Endothelial cell (in vitro differentiated cells): ENCODE measurements around the gene QKI. TPM values are rescaled to one million over a fixed set of nuclear protein-coding genes. Genes with fewer than 3 reads are reported as not detected.
A peak's percentile ranks its signal among the peaks of the same experiment; 100 is the strongest.

Experiments
- DNase-seq: peaks from one replicate; pipeline ENCODE4 v3.0.0; 2021; ENCODE audit warnings: low spot score
- H3K27ac Mint-ChIP-seq: one replicate; pipeline ENCODE4 v1.8.0; 2021; ENCODE audit warnings: mixed read lengths, inconsistent platforms; ENCODE audit not compliant: unreplicated experiment
- H3K27me3 Mint-ChIP-seq: one replicate; pipeline ENCODE4 v1.8.0; 2021; ENCODE audit warnings: mild to moderate bottlenecking, moderate library complexity, mixed read lengths, inconsistent platforms; ENCODE audit not compliant: unreplicated experiment
- H3K36me3 Mint-ChIP-seq: one replicate; pipeline ENCODE4 v1.8.0; 2021; ENCODE audit warnings: mild to moderate bottlenecking, low read depth, mixed read lengths, inconsistent platforms; ENCODE audit not compliant: unreplicated experiment
- H3K4me1 Mint-ChIP-seq: one replicate; pipeline ENCODE4 v1.8.0; 2021; ENCODE audit warnings: mild to moderate bottlenecking, mixed read lengths, inconsistent platforms; ENCODE audit not compliant: unreplicated experiment
- H3K4me3 Mint-ChIP-seq: one replicate; pipeline ENCODE4 v1.8.0; 2021; ENCODE audit warnings: mild to moderate bottlenecking, mixed read lengths, inconsistent platforms; ENCODE audit not compliant: unreplicated experiment
- H3K9me3 Mint-ChIP-seq: one replicate; pipeline ENCODE4 v1.8.0; 2021; ENCODE audit warnings: mixed read lengths, inconsistent platforms; ENCODE audit not compliant: unreplicated experiment
- CTCF ChIP-seq: fragments of 200-600 bp; sonication (generic); IDR thresholded peaks from one replicate; pipeline ENCODE4 v1.5.0; 2021; ENCODE audit warnings: antibody characterized with exemption; ENCODE audit not compliant: unreplicated experiment
- total RNA-seq: library from RNA; stranded (reverse); fragmentation: NEBNext Ultra II Directional; extraction: Animal tissue kit (Norgen Biotek cat#: 25700); gene quantifications from one replicate; pipeline ENCODE4 v1.2.1, GENCODE V29; 2021; ENCODE audit not compliant: unreplicated experiment

Gene QKI
- total RNA-seq, 1 donor from 2014 or later: 326 TPM

GRCh38 chr6:163369628-163370365 lies 44.7 kb upstream of the QKI start:
- no peak for DNase-seq
- peaks cover 6% of the 10 kb centered on the region for H3K9me3 Mint-ChIP-seq
- no peak overlapping the region for H3K4me3 Mint-ChIP-seq
- H3K4me1 Mint-ChIP-seq: peaks cover 21% of the 10 kb centered on the region
- no peak for TF ChIP-seq CTCF
- H3K36me3 Mint-ChIP-seq: peaks cover 5% of the 10 kb centered on the region
- H3K27me3 Mint-ChIP-seq: peaks cover 2% of the 10 kb centered on the region
- H3K27ac Mint-ChIP-seq: peak overlapping the region; percentile 93

DNA sequence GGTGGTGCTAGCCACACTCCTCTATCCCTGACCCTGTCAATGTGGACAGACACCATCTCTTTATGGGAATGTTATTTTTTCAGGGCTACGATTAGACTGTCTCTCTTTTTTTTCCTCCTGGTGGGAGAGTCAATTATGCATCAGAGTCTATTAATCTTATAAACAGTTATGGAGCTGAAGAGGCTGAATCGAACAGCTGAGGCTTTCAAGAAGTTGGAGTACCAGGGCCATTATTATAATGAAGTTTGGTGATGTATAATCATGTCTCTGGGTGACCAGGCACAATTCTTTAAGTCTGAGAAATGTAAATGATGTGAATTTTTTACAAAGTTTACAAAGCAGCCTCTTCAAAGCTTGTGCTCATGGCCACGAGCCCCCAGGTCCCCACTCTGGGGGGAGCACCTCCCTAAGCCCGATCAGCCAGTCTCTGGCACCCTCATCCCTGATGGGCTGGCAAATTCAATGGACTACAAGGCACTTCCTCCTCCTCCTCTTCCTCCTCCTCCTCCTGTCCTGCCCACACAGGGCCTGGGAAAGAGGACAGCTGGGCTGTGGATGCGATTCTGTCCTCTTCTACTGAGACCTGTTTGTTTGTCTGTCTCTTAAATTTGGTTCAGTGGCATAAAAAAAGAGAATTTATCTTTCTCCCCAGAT lies 43.9 kb upstream of the QKI start:
- Mint-ChIP-seq H3K27ac (peak overlapping the region; percentile 93), H3K27me3 (peaks cover 2% of the 10 kb centered on the region), H3K4me1 (peaks cover 21% of the 10 kb centered on the region), H3K9me3 (peaks cover 6% of the 10 kb centered on the region), H3K4me3 (peak overlapping the region; percentile 67), H3K36me3 (peaks cover 5% of the 10 kb centered on the region)
- DNase-seq: no peak
- no peak for TF ChIP-seq CTCF

DNA sequence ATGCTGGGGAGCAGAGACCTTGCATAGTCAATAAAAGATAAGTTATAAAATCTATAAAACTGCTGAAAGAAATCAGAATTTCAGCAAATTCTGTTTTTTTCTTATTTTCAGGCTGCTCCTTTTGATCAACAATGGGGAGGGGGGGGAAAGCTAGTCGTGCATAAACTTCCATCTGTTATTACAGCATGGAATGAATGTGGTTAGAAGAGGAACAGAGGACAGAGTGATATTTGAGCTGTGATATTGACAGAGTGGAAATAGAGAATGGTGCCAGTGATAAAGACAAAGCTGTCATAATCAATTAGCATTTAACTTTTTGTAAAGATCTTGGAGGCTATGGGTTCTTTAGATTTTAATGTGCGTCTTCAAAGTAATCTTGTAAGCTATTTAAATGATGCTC lies 43.4 kb upstream of the QKI start:
- H3K4me1 Mint-ChIP-seq: peaks cover 21% of the 10 kb centered on the region
- no peak for DNase-seq
- peak overlapping the region; percentile 45 for H3K27ac Mint-ChIP-seq
- H3K27me3 Mint-ChIP-seq: peaks cover 2% of the 10 kb centered on the region
- H3K4me3 Mint-ChIP-seq: no peak overlapping the region
- H3K36me3 Mint-ChIP-seq: peaks cover 5% of the 10 kb centered on the region
- peaks cover 6% of the 10 kb centered on the region for H3K9me3 Mint-ChIP-seq
- no peak for TF ChIP-seq CTCF

DNA sequence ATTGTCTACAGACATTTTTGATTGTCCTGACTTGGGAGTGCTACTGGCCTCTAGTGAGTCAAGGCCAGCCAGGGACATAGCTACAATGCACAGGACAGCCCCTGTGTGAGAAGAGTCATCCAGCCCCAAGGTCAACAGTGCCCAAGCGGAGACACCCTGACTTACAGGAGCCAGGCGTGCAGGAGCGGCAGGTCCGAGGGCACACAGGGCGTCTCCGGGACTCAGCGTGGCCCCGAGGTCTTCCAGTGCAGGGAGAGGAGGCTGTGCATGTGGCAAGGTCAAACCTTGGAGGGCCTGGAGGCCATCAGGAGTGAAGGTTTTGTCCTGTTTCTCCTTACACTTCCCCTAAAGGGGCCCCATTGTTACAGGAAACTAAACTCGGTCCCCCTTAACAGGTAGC lies 41.3 kb upstream of the QKI start:
- H3K27me3 Mint-ChIP-seq: peaks cover 4% of the 10 kb centered on the region
- H3K4me3 Mint-ChIP-seq: no peak overlapping the region
- no peak for DNase-seq
- H3K9me3 Mint-ChIP-seq: peaks cover 6% of the 10 kb centered on the region
- H3K36me3 Mint-ChIP-seq: peaks cover 5% of the 10 kb centered on the region
- no peak overlapping the region for H3K27ac Mint-ChIP-seq
- no peak for TF ChIP-seq CTCF
- H3K4me1 Mint-ChIP-seq: peaks cover 18% of the 10 kb centered on the region

DNA sequence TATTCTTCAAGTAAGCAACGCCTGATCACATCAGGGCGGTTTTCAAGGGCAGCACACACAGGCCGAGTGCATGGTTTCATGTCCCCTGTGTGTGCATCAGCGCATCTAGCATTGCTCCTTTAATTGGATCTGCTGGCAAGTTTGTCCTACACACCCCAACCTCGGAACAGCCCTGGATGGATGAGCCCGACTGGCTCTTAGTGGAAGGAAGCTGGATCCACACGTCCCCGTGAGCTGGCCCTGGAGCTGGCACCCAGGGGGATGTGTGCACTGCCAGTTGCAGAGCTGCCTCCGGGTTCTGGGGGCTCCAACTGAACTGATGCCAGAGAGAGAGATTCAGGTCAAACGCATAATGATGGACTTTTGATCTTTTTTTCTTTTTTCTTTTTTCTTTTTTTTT lies 39.2 kb upstream of the QKI start:
- H3K4me3 Mint-ChIP-seq: no peak overlapping the region
- TF ChIP-seq CTCF: no peak
- H3K4me1 Mint-ChIP-seq: peaks cover 8% of the 10 kb centered on the region
- H3K36me3 Mint-ChIP-seq: peaks cover 1% of the 10 kb centered on the region
- no peak for DNase-seq
- H3K9me3 Mint-ChIP-seq: peaks cover under 1% of the 10 kb centered on the region
- no peak overlapping the region for H3K27ac Mint-ChIP-seq
- H3K27me3 Mint-ChIP-seq: peaks cover 4% of the 10 kb centered on the region
